OCI-LY1 (cell line): Measurements from ENCODE around the gene CASP4.

Source experiments
- H2AFZ ChIP-seq: fragments of 200-600 bp; sonication (generic), shearing (Covaris generic); 2 replicates; pipeline ENCODE4 v1.6.0; 2014; ENCODE audit warnings: antibody characterized with exemption, mild to moderate bottlenecking, low read length
- H3F3A ChIP-seq: fragments of 200-600 bp; sonication (generic), shearing (Covaris generic); 2 replicates; pipeline ENCODE4 v1.6.0; 2014; ENCODE audit warnings: mild to moderate bottlenecking, antibody characterized with exemption, low read length, moderate library complexity; ENCODE audit not compliant: insufficient read depth
- H3K27ac ChIP-seq: fragments of 200-600 bp; sonication (generic); 2 replicates; pipeline ENCODE4 v1.5.1; 2014; ENCODE audit warnings: low read length, mixed run types, mild to moderate bottlenecking, low read depth; ENCODE audit not compliant: poor library complexity, severe bottlenecking
- H3K27me3 ChIP-seq: fragments of 200-600 bp; sonication (generic); 2 replicates; pipeline ENCODE4 v1.6.0; 2014; ENCODE audit warnings: antibody characterized with exemption, mild to moderate bottlenecking, low read length, moderate library complexity; ENCODE audit not compliant: insufficient read depth
- H3K36me3 ChIP-seq: fragments of 200-600 bp; sonication (generic); 2 replicates; pipeline ENCODE4 v1.6.1; 2014; ENCODE audit warnings: mild to moderate bottlenecking, antibody characterized with exemption, low read length, moderate library complexity, mixed read lengths; ENCODE audit not compliant: insufficient read depth
- H3K4me1 ChIP-seq: fragments of 200-600 bp; sonication (generic); 2 replicates; pipeline ENCODE4 v1.5.1; 2014; ENCODE audit warnings: mild to moderate bottlenecking, low read length, moderate library complexity; ENCODE audit not compliant: insufficient read depth, severe bottlenecking
- H3K4me2 ChIP-seq: fragments of 200-600 bp; sonication (generic), shearing (Covaris generic); 2 replicates; pipeline ENCODE4 v1.6.1; 2014; ENCODE audit warnings: low read length
- H3K4me3 ChIP-seq: fragments of 200-600 bp; sonication (generic); 2 replicates; pipeline ENCODE4 v1.5.1; 2014; ENCODE audit warnings: low read length, low read depth, mild to moderate bottlenecking, mixed read lengths; ENCODE audit not compliant: poor library complexity, severe bottlenecking
- H3K79me2 ChIP-seq: fragments of 200-600 bp; shearing (Covaris generic); 2 replicates; pipeline ENCODE4 v1.6.1; 2016; ENCODE audit warnings: mixed run types, low read length, mixed read lengths; ENCODE audit not compliant: insufficient read depth
- H3K9ac ChIP-seq: fragments of 200-600 bp; sonication (generic), shearing (Covaris generic); 2 replicates; pipeline ENCODE4 v1.6.1; 2014; ENCODE audit warnings: mild to moderate bottlenecking, low read length, mixed read lengths
- H3K9me2 ChIP-seq: fragments of 200-600 bp; sonication (generic), shearing (Covaris generic); 2 replicates; pipeline ENCODE4 v1.6.1; 2014; ENCODE audit warnings: low read depth, mild to moderate bottlenecking, low read length, mixed read lengths
- H3K9me3 ChIP-seq: fragments of 200-600 bp; shearing (Covaris generic); 2 replicates; pipeline ENCODE4 v1.6.1; 2014; ENCODE audit warnings: low read length, mixed read lengths
- H4K20me1 ChIP-seq: fragments of 200-600 bp; sonication (generic), shearing (Covaris generic); 2 replicates; pipeline ENCODE4 v1.6.0; 2016; ENCODE audit warnings: mild to moderate bottlenecking, low read length; ENCODE audit not compliant: insufficient read depth
- EZH2 ChIP-seq: fragments of 200-600 bp; sonication (generic), shearing (Covaris generic); IDR thresholded peaks from 2 replicates; pipeline ENCODE4 v1.8.0; 2017; ENCODE audit warnings: borderline replicate concordance, mixed run types, mild to moderate bottlenecking, antibody characterized with exemption, low read length, moderate library complexity, mixed read lengths
- TF ChIP-seq, protein P1 (sequence below): fragments of 200-600 bp; sonication (generic), shearing (Covaris generic); IDR thresholded peaks from 2 replicates; pipeline ENCODE4 v1.5.1; 2017; ENCODE audit warnings: mild to moderate bottlenecking, antibody characterized with exemption, low read length, moderate library complexity, mixed read lengths

CASP4 gene

DNA sequence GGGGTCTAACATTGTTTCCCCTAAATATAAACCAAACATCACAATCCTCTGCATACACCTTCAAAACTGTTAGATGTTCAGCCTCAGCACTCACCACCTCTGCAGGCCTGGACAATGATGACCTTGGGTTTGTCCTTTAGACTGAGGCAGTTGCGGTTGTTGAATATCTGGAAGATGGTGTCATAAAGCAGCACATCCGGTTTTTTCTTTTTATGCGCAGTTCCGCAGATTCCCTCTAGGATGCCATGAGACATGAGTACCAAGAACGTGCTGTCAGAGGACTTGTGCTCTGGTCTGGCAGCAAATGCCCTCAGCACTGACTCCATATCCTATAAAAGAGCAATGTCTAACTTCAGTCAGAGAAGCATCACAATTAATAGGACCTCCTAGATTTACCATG lies 31.8 kb upstream of the CASP4 start:
- H2AFZ ChIP-seq = no peak overlapping the region
- H4K20me1 ChIP-seq = no peaks in the 10 kb centered on the region
- no peak overlapping the region for H3K4me2 ChIP-seq
- no peaks in the 10 kb centered on the region for H3K9me3 ChIP-seq
- H3K4me1 ChIP-seq = no peaks in the 10 kb centered on the region
- no peak overlapping the region for H3K27ac ChIP-seq
- H3K9ac ChIP-seq = no peak overlapping the region
- no peaks in the 10 kb centered on the region for H3K36me3 ChIP-seq
- no peak overlapping the region for H3K4me3 ChIP-seq
- H3K27me3 ChIP-seq = no peaks in the 10 kb centered on the region
- H3K79me2 ChIP-seq = no peaks in the 10 kb centered on the region
- H3F3A ChIP-seq = no peaks in the 10 kb centered on the region
- TF ChIP-seq, protein P1, sequence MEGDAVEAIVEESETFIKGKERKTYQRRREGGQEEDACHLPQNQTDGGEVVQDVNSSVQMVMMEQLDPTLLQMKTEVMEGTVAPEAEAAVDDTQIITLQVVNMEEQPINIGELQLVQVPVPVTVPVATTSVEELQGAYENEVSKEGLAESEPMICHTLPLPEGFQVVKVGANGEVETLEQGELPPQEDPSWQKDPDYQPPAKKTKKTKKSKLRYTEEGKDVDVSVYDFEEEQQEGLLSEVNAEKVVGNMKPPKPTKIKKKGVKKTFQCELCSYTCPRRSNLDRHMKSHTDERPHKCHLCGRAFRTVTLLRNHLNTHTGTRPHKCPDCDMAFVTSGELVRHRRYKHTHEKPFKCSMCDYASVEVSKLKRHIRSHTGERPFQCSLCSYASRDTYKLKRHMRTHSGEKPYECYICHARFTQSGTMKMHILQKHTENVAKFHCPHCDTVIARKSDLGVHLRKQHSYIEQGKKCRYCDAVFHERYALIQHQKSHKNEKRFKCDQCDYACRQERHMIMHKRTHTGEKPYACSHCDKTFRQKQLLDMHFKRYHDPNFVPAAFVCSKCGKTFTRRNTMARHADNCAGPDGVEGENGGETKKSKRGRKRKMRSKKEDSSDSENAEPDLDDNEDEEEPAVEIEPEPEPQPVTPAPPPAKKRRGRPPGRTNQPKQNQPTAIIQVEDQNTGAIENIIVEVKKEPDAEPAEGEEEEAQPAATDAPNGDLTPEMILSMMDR = no peak
- no peak for TF ChIP-seq EZH2
- H3K9me2 ChIP-seq = no peaks in the 10 kb centered on the region

- no peak overlapping the region for H3K4me3 ChIP-seq
These were observed 31.3 kb upstream of the CASP4 start for GRCh38 chr11:104999721-105000120.

DNA sequence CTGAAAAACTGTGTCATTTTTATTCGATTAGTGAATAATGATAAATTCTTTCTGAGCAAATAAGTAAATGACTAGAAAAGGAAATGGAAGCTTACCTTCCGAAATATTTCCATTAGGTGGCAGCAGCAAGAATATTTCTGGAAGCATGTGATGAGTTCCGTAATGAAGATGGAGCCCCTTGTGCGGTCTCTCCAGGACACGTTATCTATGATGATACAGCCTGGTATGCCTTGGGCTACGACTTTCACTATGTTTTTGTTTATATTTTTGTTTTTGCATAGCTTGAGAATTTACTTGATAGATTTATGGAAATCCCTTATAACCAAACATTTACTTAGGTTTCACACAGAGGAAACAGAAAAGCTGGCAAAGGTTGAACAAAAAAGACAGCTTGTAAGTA lies 28.9 kb upstream of the CASP4 start:
- Histone ChIP-seq H4K20me1 (no peaks in the 10 kb centered on the region), H3K9me2 (no peaks in the 10 kb centered on the region), H3K9ac (no peak overlapping the region), H3K4me1 (no peaks in the 10 kb centered on the region), H3K9me3 (no peaks in the 10 kb centered on the region), H3K4me2 (no peak overlapping the region), H3K79me2 (no peaks in the 10 kb centered on the region), H3K4me3 (no peak overlapping the region), H3K27me3 (no peaks in the 10 kb centered on the region), H3K36me3 (no peaks in the 10 kb centered on the region), H3K27ac (no peak overlapping the region), H2AFZ (no peak overlapping the region), H3F3A (no peaks in the 10 kb centered on the region)
- TF ChIP-seq, protein P1 = no peak
- TF ChIP-seq EZH2 = no peak

More at GRCh38 chr11:104999721-105000120, 31.3 kb upstream of the CASP4 start:
- H3K9me2 ChIP-seq = no peaks in the 10 kb centered on the region
- H3K27me3 ChIP-seq = no peaks in the 10 kb centered on the region
- H3K9me3 ChIP-seq = no peaks in the 10 kb centered on the region
- H3K9ac ChIP-seq = no peak overlapping the region
- TF ChIP-seq EZH2 = no peak
- TF ChIP-seq, protein P1 = no peak
- H3K4me1 ChIP-seq = no peaks in the 10 kb centered on the region
- H2AFZ ChIP-seq = no peak overlapping the region
- no peaks in the 10 kb centered on the region for H3K79me2 ChIP-seq
- H3K36me3 ChIP-seq = no peaks in the 10 kb centered on the region
- H4K20me1 ChIP-seq = no peaks in the 10 kb centered on the region
- no peak overlapping the region for H3K4me2 ChIP-seq
- no peak overlapping the region for H3K27ac ChIP-seq
- no peaks in the 10 kb centered on the region for H3F3A ChIP-seq
